T-helper 2 cell (primary cell): Measurements from ENCODE around the gene SH3GL3.

Experiments
- DNase-seq, 5 experiments: peaks; one replicate each; pipeline versions ENCODE4 v3.0.0 to v3.0.0-alpha.2; 2012 to 2022

The SH3GL3 gene

GRCh38 chr15:83512459-83512858 lies 65.3 kb downstream of the SH3GL3 start:
- DNase-seq = no peak

GRCh38 chr15:83514584-83514983 lies 67.4 kb downstream of the SH3GL3 start:
- no peak for DNase-seq

- DNase-seq = no peak
These were observed 68.0 kb downstream of the SH3GL3 start for GRCh38 chr15:83515164-83515563.

GRCh38 chr15:83516935-83517334 lies 69.8 kb downstream of the SH3GL3 start:
- no peak for DNase-seq

GRCh38 chr15:83526319-83526718 lies 79.2 kb downstream of the SH3GL3 start:
- DNase-seq = no peak

GRCh38 chr15:83533410-83533962 lies 86.3 kb downstream of the SH3GL3 start:
- no peak for DNase-seq

- DNase-seq = no peak
These were observed 90.5 kb downstream of the SH3GL3 start for GRCh38 chr15:83537606-83538005.

- no peak for DNase-seq
These were observed 91.5 kb downstream of the SH3GL3 start for GRCh38 chr15:83538682-83539081.

- DNase-seq = no peak
These were observed 98.8 kb downstream of the SH3GL3 start for GRCh38 chr15:83545804-83546511.

GRCh38 chr15:83546512-83546888 lies 99.4 kb downstream of the SH3GL3 start:
- DNase-seq = no peak

- no peak for DNase-seq
These were observed 100.0 kb downstream of the SH3GL3 start for GRCh38 chr15:83547168-83547567.

GRCh38 chr15:83549623-83550022 lies 102.5 kb downstream of the SH3GL3 start:
- DNase-seq = no peak

- DNase-seq = no peak
These were observed 107.4 kb downstream of the SH3GL3 start for GRCh38 chr15:83554558-83554957.

- no peak for DNase-seq
These were observed 108.2 kb downstream of the SH3GL3 start for GRCh38 chr15:83555383-83555782.

- no peak for DNase-seq
These were observed 108.9 kb downstream of the SH3GL3 start for GRCh38 chr15:83556068-83556467.

- no peak for DNase-seq
These were observed 109.6 kb downstream of the SH3GL3 start for GRCh38 chr15:83556754-83557153.

GRCh38 chr15:83558146-83558545 lies 111.0 kb downstream of the SH3GL3 start:
- DNase-seq = no peak

GRCh38 chr15:83559310-83559966 lies 112.3 kb downstream of the SH3GL3 start:
- peak in 1 of 5 experiments; percentile 51 for DNase-seq

- DNase-seq = no peak
These were observed 114.5 kb downstream of the SH3GL3 start for GRCh38 chr15:83561661-83562060.

- no peak for DNase-seq
These were observed 118.0 kb downstream of the SH3GL3 start for GRCh38 chr15:83565138-83565537.

- no peak for DNase-seq
These were observed 118.5 kb downstream of the SH3GL3 start for GRCh38 chr15:83565553-83566159.

GRCh38 chr15:83567318-83567717 lies 120.2 kb downstream of the SH3GL3 start:
- no peak for DNase-seq

- no peak for DNase-seq
These were observed 122.2 kb downstream of the SH3GL3 start for GRCh38 chr15:83569341-83569740.

- DNase-seq = no peak
These were observed 123.6 kb downstream of the SH3GL3 start for GRCh38 chr15:83570756-83571155.
